NCI-H146 treated with DMSO at 0.1 percent for 48 hours (cell line): ENCODE measurements around the gene SH2D2A.

Experiments
- DNase-seq: peaks from one replicate; lab custom pipeline; 2025; ENCODE audit not compliant: unreplicated experiment; lab: John Stamatoyannopoulos, UW

SH2D2A gene

GRCh38 chr1:156847591-156848460 lies 31.2 kb upstream of the SH2D2A start:
- DNase-seq = no peak

- no peak for DNase-seq
Measured at GRCh38 chr1:156846643-156847042, 30.0 kb upstream of the SH2D2A start.

GRCh38 chr1:156845953-156846545 lies 29.4 kb upstream of the SH2D2A start:
- DNase-seq = no peak

GRCh38 chr1:156845055-156845952 lies 28.7 kb upstream of the SH2D2A start:
- no peak for DNase-seq

- no peak for DNase-seq
Measured at GRCh38 chr1:156844638-156845037, 28.0 kb upstream of the SH2D2A start.

GRCh38 chr1:156844102-156844501 lies 27.5 kb upstream of the SH2D2A start:
- no peak for DNase-seq

- DNase-seq = no peak
Measured at GRCh38 chr1:156842618-156843300, 26.1 kb upstream of the SH2D2A start.

- DNase-seq = no peak
Measured at GRCh38 chr1:156841295-156841855, 24.7 kb upstream of the SH2D2A start.

GRCh38 chr1:156840898-156841279 lies 24.2 kb upstream of the SH2D2A start:
- DNase-seq = no peak

- DNase-seq = no peak
Measured at GRCh38 chr1:156840186-156840897, 23.7 kb upstream of the SH2D2A start.

- no peak for DNase-seq
Measured at GRCh38 chr1:156839426-156840109, 22.9 kb upstream of the SH2D2A start.

GRCh38 chr1:156838972-156839371 lies 22.3 kb upstream of the SH2D2A start:
- DNase-seq = no peak

- no peak for DNase-seq
Measured at GRCh38 chr1:156836892-156837291, 20.2 kb upstream of the SH2D2A start.

- DNase-seq = no peak
Measured at GRCh38 chr1:156836041-156836654, 19.5 kb upstream of the SH2D2A start.

GRCh38 chr1:156834322-156834721 lies 17.7 kb upstream of the SH2D2A start:
- no peak for DNase-seq

- DNase-seq = no peak
Measured at GRCh38 chr1:156833603-156834002, 17.0 kb upstream of the SH2D2A start.

GRCh38 chr1:156832434-156832833 lies 15.8 kb upstream of the SH2D2A start:
- no peak for DNase-seq

GRCh38 chr1:156828400-156829124 lies 11.9 kb upstream of the SH2D2A start:
- DNase-seq = no peak
